Endothelial cell of umbilical vein (primary cell): ENCODE data around the gene TNFRSF8.
A peak's percentile ranks its signal among the peaks of the same experiment; 100 is the strongest.

Source experiments
- EZH2 ChIP-seq: IDR thresholded peaks from 2 replicates; pipeline ENCODE4 v1.6.1; 2012; ENCODE audit warnings: borderline replicate concordance, low read depth, mild to moderate bottlenecking, moderate library complexity, low read length, inconsistent platforms; ENCODE audit not compliant: severe bottlenecking
- POLR2A ChIP-seq: IDR thresholded peaks from 2 replicates; pipeline ENCODE4 v1.6.1; 2012; ENCODE audit warnings: low read depth, mild to moderate bottlenecking, control low read depth, low read length
- TF ChIP-seq, protein P1 (sequence below): IDR thresholded peaks from 2 replicates; pipeline ENCODE4 v1.6.1; 2011; ENCODE audit not compliant: insufficient read depth, insufficient read length
- TF ChIP-seq, protein P2 (sequence below), 2 donors: IDR thresholded peaks; 1 replicate in 1 of 2; 2 replicates in 1 of 2; pipeline ENCODE4 v1.5.1; 2011; ENCODE audit warnings: low read length in 2 of 2, mild to moderate bottlenecking in 2 of 2, moderate library complexity in 2 of 2, control low read depth in 1 of 2, inconsistent platforms in 1 of 2, low read depth in 1 of 2; ENCODE audit not compliant: insufficient read depth in 1 of 2; ENCODE audit errors: extremely low read depth in 1 of 2

- TF ChIP-seq, protein P1, sequence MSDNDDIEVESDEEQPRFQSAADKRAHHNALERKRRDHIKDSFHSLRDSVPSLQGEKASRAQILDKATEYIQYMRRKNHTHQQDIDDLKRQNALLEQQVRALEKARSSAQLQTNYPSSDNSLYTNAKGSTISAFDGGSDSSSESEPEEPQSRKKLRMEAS, result no peak
- TF ChIP-seq POLR2A, result no peak
- TF ChIP-seq EZH2, result no peak
- TF ChIP-seq, protein P2, sequence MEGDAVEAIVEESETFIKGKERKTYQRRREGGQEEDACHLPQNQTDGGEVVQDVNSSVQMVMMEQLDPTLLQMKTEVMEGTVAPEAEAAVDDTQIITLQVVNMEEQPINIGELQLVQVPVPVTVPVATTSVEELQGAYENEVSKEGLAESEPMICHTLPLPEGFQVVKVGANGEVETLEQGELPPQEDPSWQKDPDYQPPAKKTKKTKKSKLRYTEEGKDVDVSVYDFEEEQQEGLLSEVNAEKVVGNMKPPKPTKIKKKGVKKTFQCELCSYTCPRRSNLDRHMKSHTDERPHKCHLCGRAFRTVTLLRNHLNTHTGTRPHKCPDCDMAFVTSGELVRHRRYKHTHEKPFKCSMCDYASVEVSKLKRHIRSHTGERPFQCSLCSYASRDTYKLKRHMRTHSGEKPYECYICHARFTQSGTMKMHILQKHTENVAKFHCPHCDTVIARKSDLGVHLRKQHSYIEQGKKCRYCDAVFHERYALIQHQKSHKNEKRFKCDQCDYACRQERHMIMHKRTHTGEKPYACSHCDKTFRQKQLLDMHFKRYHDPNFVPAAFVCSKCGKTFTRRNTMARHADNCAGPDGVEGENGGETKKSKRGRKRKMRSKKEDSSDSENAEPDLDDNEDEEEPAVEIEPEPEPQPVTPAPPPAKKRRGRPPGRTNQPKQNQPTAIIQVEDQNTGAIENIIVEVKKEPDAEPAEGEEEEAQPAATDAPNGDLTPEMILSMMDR (IDR thresholded peaks at IDR 0.05; ENCODE audit: extremely low read depth in 1 of 2, insufficient read depth in 1 of 2, low read depth in 1 of 2, low read length in 2 of 2), result peak; percentile 59 to 72
Measured at GRCh38 chr1:12078938-12079861, 16.1 kb downstream of the TNFRSF8 start.
